ENCODE results near the gene ACSL1.

Gene ACSL1, protein sequence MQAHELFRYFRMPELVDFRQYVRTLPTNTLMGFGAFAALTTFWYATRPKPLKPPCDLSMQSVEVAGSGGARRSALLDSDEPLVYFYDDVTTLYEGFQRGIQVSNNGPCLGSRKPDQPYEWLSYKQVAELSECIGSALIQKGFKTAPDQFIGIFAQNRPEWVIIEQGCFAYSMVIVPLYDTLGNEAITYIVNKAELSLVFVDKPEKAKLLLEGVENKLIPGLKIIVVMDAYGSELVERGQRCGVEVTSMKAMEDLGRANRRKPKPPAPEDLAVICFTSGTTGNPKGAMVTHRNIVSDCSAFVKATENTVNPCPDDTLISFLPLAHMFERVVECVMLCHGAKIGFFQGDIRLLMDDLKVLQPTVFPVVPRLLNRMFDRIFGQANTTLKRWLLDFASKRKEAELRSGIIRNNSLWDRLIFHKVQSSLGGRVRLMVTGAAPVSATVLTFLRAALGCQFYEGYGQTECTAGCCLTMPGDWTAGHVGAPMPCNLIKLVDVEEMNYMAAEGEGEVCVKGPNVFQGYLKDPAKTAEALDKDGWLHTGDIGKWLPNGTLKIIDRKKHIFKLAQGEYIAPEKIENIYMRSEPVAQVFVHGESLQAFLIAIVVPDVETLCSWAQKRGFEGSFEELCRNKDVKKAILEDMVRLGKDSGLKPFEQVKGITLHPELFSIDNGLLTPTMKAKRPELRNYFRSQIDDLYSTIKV

DNA sequence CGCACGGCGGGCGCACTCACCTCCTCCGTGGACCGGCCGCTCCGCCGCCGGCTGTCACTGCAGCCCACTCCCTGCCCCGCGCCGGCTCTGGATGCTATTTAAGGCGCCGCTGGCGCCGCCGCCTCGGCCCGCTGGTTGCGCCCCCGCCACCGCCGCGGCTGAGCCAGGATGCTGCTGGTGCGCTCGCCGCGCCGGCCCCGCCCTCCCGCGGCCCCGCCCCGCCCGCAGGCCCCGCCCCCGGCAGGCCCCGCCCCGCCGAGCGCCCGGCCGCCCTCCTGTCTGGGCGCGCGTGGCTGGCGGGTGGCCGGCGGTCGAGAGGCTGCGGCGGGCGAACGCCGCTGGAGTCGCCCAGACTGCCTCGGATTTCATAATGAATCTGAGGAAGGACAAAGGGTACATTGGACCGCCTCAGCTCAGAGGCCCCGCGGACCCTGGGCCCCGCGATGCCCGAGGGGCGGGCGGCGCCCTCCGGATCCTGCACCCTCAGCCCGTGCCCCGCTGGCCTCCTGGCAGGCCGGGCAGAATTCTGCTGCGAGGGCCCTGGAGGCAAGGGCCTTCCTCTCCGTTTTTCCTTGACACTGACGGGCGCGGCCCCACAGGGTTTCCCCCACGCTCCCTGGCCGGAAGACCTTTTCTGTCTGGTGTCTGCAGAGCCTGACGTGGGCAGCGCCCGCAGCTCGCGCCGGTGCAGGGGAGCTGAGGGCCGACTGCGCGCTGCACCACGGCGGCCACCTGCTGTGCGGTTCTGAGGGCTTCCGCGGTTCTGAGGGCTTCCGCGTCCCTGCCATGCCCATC lies at the start of gene ACSL1:
Gene ACSL1, minus strand, starts transcription at position 73 of the 795 bp plus-strand sequence. CDS start 22,454 bp downstream, outside the sequence.
- DNase-seq (ENCODE audit: low read depth) = peak; percentile 73

- no peak for DNase-seq (ENCODE audit: low read depth)
Measured at GRCh38 chr4:184873054-184873453, 47.3 kb upstream of the ACSL1 start.

DNA sequence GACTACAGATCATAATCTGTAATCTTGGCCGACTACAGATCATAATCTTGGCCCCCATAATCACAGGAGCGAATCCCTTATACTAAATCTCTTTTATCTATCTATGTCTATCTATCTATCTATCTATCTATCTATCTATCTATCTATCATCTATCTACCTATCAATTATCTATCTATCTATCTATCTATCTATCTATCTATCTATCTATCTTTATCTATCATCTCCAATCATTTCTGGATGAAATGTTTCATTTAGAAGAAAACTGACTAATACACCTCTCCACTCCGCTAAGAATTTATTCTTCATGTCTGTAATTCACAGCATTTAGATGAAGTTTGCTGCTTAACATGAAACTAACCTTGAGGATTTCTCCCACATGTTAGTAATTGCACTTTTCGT lies 45.0 kb upstream of the ACSL1 start:
- DNase-seq (ENCODE audit: low read depth) = no peak

- no peak for DNase-seq (ENCODE audit: low read depth)
Measured at GRCh38 chr4:184868623-184869022, 42.9 kb upstream of the ACSL1 start.

GRCh38 chr4:184863916-184864315 lies 38.1 kb upstream of the ACSL1 start:
- no peak for DNase-seq (ENCODE audit: low read depth)

- DNase-seq (ENCODE audit: low read depth) = no peak
Measured at GRCh38 chr4:184861047-184861446, 35.3 kb upstream of the ACSL1 start.

DNA sequence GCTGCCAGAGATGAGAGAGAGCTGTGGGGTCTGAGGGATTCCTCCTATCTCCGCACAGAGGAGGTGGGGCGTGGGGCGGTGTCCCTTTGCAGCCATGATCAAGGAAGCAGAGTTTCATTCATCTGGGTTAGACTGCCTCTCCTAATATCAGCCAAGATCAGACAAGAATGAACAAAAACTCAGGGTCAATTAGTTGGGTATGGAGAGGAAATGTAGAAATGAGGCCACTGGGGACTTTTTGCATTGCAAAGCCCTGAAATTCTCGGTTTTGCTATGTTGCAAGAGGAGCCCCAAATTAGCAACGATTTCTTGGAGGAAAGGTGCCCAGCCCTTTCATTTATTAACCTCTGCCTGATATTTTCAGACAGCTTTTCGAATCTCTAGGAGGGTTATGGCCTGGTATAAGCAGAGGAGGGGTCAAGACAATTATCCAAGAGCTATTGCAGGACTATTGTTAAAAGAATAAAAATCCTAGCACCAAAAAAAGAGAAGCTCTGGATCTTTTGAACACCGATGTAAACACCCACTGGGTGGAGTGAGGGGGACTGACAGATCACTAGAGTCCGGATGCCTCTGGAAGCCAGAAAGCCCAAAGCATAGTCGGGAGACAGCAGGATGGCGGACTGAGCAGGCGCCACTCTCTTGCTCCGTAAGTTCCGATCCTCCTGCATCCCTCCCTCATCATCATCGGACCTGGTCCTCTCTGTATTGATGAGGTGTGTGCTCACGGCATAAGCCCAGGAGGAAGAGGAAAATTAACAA lies 34.4 kb upstream of the ACSL1 start:
- no peak for DNase-seq (ENCODE audit: low read depth)

- DNase-seq (ENCODE audit: low read depth) = no peak
Measured at GRCh38 chr4:184857441-184858121, 31.8 kb upstream of the ACSL1 start.

DNA sequence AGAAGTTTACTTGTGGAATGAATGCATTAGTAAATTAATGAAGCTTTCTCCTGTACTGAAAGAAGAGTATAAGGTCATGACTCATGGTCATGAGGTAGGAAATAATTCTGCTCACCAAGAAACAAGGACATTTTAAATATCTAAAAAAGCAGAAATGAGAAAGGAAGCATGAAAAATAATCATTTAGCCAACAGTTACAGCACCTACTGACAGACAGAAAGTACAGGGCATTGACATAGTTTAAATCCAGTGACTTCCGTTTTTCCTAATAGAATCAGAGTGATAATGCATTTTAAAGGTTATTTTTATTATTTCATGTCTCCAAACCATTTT lies 30.5 kb upstream of the ACSL1 start:
- no peak for DNase-seq (ENCODE audit: low read depth)

GRCh38 chr4:184854673-184855072 lies 28.9 kb upstream of the ACSL1 start:
- DNase-seq (ENCODE audit: low read depth) = no peak

- no peak for DNase-seq (ENCODE audit: low read depth)
Measured at GRCh38 chr4:184853436-184853835, 27.7 kb upstream of the ACSL1 start.

- no peak for DNase-seq (ENCODE audit: low read depth)
Measured at GRCh38 chr4:184851886-184852285, 26.1 kb upstream of the ACSL1 start.

- DNase-seq (ENCODE audit: low read depth) = no peak
Measured at GRCh38 chr4:184851200-184851541, 25.4 kb upstream of the ACSL1 start.

DNA sequence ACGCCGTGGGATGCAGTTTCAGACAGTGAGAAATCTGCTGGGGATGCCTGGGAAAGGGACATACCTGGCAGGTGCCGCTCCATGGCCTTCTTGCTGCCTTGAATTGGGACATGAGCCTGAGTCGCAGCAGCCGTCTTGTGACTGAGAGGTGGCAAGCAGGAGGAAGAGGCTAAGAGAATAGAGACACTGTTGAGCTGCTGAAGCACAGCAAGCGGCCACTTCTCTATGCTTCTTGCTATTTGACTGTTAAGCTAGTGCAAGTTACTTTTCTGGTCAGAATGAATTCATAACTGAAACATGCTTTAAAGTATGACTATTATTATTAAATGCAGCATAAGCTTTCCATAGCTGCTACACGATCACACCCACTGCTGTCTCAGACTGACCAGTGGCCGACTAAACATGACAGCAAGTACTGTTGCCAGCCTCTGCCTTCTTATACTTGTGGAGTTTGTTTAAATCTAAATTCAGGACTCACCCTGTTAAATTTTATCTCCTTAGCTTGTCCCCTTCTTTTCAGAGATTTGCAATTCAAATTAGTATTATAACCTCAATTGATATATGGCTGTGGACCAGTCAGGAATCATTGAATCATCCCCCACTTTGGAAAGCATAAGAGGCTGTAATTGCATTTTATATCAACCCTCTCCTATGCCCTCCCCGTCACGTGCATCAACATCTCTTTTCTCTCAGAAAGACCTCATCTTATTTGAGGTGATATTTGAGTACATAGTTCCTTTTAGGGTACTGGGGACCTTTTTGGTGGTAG lies 24.8 kb upstream of the ACSL1 start:
- no peak for DNase-seq (ENCODE audit: low read depth)

GRCh38 chr4:184850018-184850417 lies 24.2 kb upstream of the ACSL1 start:
- no peak for DNase-seq (ENCODE audit: low read depth)

GRCh38 chr4:184849185-184849584 lies 23.4 kb upstream of the ACSL1 start:
- no peak for DNase-seq (ENCODE audit: low read depth)

- no peak for DNase-seq (ENCODE audit: low read depth)
Measured at GRCh38 chr4:184848510-184848909, 22.7 kb upstream of the ACSL1 start.

- no peak for DNase-seq (ENCODE audit: low read depth)
Measured at GRCh38 chr4:184846531-184846930, 20.8 kb upstream of the ACSL1 start.

DNA sequence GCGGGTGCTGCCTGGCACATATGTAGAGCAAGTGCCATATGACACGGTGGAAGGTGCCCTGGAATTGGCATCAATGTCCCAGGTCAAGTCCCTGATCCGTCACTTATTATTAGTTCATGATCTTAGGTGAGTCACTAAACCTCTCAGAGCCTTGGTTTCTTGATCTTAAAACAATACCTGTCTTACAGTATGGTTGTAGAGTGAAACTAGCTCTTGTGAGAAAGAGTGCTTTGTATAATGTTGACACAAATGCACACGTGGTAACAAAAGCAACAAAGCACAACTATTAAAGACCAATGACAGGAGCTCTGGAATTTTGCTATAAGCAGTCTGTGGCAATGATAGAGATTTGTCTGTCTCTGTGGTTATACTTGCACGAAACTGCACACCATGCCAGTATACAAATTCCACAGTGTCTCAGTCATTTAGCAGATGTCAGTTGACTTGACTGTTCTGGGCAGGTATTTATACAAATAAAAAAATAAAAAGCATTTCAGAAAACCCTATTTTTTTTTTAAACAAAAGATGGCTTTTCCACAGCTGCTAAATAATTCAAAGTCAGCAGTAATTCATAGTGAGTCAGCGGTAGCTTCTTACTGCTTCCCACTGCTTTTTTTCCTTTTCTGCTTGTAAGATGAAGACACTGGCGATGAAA lies 19.7 kb upstream of the ACSL1 start:
- DNase-seq (ENCODE audit: low read depth) = no peak

- DNase-seq (ENCODE audit: low read depth) = no peak
Measured at GRCh38 chr4:184844742-184845141, 19.0 kb upstream of the ACSL1 start.
